ENCODE data around the gene PPDPF. TPM values are rescaled to one million over a fixed set of nuclear protein-coding genes. Genes with fewer than 3 reads are reported as not detected.

PPDPF gene
- total RNA-seq, 1 experiment from 2014 or later = 634 TPM

DNA sequence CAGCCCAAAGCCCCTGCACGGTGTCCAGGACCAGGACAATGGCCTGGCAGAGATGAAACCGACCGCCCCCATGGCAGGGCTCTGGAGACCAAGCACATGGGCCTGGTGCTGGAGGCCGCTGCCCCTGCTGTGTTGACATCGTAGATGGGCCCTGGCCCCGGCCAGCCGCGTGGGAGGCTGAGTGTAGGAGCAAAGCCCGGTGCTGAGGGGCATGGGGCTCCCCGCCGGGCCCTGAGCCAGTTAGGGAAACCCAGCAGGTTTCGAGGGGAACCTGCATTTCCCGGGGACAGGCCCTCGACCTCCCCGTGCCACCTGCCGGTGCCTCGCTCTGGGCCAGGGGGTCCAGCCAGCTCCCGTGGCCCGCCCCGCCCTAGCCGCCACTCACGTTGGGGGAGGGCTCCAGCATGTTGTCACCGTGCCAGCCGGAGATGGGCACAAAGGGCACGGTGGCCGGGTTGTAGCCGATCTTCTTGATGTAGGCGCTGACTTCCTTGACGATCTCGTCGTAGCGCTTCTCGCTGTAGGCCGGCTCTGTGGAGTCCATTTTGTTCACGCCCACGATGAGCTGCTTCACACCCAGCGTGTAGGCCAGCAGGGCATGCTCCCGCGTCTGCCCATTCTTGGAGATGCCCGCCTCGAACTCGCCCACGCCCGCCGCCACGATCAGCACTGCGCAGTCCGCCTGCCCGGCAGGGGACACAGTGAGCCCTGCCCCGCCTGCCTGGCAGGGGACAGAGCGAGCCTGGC, 26.0 kb upstream of the PPDPF start:
- H3K27me3 ChIP-seq (replicated peaks; ENCODE audit: control insufficient read depth, insufficient read depth, low read length) = no peaks in the 10 kb centered on the region
- ChIA-PET POLR2A (no interaction called here), CTCF (interaction anchor here (0.6 to 1.2 kb wide), 3 partner anchors 8 to 44 kb away, joined by 3 to 7 read pairs (median 4); no protein-coding TSS in a partner anchor)
- peak in 1 of 2 experiments; percentile 50 for DNase-seq
- Mint-ChIP-seq H3K4me3 (ENCODE audit: unreplicated experiment) (no peak overlapping the region), H3K9me3 (ENCODE audit: unreplicated experiment) (peaks cover 20% of the 10 kb centered on the region), H3K4me1 (ENCODE audit: low read depth, unreplicated experiment) (no peaks in the 10 kb centered on the region), H3K27ac (ENCODE audit: unreplicated experiment) (no peak overlapping the region), H3K36me3 (ENCODE audit: insufficient read depth, unreplicated experiment) (no peaks in the 10 kb centered on the region), H3K27me3 (ENCODE audit: insufficient read depth, unreplicated experiment) (no peaks in the 10 kb centered on the region)
- H3K4me3 ChIP-seq (ENCODE audit: low read depth, low read length) = no peak overlapping the region
- no peaks in the 10 kb centered on the region for H3K36me3 ChIP-seq (ENCODE audit: control insufficient read depth, insufficient read depth, low read length)
- no TSS peak for BruUV-seq (replicated peaks)
- intact Hi-C loops (cut with micrococcal nuclease; ENCODE audit: unreplicated experiment) = no loop called here
- H3K9me3 ChIP-seq = no peaks in the 10 kb centered on the region
- TF ChIP-seq, protein P1, sequence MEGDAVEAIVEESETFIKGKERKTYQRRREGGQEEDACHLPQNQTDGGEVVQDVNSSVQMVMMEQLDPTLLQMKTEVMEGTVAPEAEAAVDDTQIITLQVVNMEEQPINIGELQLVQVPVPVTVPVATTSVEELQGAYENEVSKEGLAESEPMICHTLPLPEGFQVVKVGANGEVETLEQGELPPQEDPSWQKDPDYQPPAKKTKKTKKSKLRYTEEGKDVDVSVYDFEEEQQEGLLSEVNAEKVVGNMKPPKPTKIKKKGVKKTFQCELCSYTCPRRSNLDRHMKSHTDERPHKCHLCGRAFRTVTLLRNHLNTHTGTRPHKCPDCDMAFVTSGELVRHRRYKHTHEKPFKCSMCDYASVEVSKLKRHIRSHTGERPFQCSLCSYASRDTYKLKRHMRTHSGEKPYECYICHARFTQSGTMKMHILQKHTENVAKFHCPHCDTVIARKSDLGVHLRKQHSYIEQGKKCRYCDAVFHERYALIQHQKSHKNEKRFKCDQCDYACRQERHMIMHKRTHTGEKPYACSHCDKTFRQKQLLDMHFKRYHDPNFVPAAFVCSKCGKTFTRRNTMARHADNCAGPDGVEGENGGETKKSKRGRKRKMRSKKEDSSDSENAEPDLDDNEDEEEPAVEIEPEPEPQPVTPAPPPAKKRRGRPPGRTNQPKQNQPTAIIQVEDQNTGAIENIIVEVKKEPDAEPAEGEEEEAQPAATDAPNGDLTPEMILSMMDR (IDR thresholded peaks at IDR 0.05; ENCODE audit: insufficient read depth in 1 of 2, low read depth in 1 of 2, low read length in 1 of 2, severe bottlenecking in 1 of 2, unreplicated experiment in 1 of 2) = no peak
- peaks cover 6% of the 10 kb centered on the region; the same call in 1 of the 2 replicates for H3K4me1 ChIP-seq

DNA sequence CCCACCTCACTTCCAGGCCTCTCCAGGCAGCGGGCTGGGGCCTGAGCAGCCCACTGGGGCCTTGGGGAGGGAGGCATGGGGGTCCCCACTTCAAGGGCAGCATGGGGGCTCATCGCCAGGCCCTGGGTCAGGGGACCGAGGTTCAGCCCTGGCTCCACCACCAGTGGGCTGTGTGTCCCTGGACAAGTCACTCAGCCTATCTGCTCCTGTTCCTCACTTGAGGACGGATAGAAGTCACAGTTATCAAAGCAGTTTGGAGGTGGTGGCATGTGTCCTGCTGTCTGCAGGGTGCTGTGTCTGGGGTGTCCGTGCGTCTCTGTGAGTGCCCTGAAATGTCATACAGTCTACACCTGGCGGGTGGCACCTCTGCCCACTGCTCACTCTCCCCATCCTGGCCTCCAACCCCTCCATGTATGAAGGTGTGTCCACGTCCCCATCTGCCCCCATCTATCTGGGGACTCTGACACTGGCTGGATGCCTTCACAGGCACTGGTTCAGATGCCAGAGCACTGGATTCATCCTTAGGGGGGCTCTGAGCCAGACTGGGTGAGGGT, 25.3 kb upstream of the PPDPF start:
- Mint-ChIP-seq H3K27me3 (ENCODE audit: insufficient read depth, unreplicated experiment) (no peaks in the 10 kb centered on the region), H3K4me3 (ENCODE audit: unreplicated experiment) (no peak overlapping the region), H3K27ac (ENCODE audit: unreplicated experiment) (no peak overlapping the region), H3K4me1 (ENCODE audit: low read depth, unreplicated experiment) (no peaks in the 10 kb centered on the region), H3K9me3 (ENCODE audit: unreplicated experiment) (peaks cover 20% of the 10 kb centered on the region), H3K36me3 (ENCODE audit: insufficient read depth, unreplicated experiment) (no peaks in the 10 kb centered on the region)
- TF ChIP-seq, protein P1 (IDR thresholded peaks at IDR 0.05; ENCODE audit: insufficient read depth in 1 of 2, low read depth in 1 of 2, low read length in 1 of 2, severe bottlenecking in 1 of 2, unreplicated experiment in 1 of 2) = no peak
- H3K4me1 ChIP-seq = peaks cover 6% of the 10 kb centered on the region; the same call in 1 of the 2 replicates
- no peak for DNase-seq
- ChIA-PET POLR2A (no interaction called here), CTCF (interaction anchor here (0.6 to 2.9 kb wide), 4 partner anchors 8 to 26 kb away, joined by 3 to 15 read pairs (median 8); partner anchors contain the start of gene PPDPF)
- no peak overlapping the region for H3K4me3 ChIP-seq (ENCODE audit: low read depth, low read length)
- no peaks in the 10 kb centered on the region for H3K36me3 ChIP-seq (ENCODE audit: control insufficient read depth, insufficient read depth, low read length)
- no peaks in the 10 kb centered on the region for H3K9me3 ChIP-seq
- intact Hi-C loops (cut with micrococcal nuclease; ENCODE audit: unreplicated experiment) = no loop called here
- H3K27me3 ChIP-seq (replicated peaks; ENCODE audit: control insufficient read depth, insufficient read depth, low read length) = no peaks in the 10 kb centered on the region
- BruUV-seq (replicated peaks) = no TSS peak

DNA sequence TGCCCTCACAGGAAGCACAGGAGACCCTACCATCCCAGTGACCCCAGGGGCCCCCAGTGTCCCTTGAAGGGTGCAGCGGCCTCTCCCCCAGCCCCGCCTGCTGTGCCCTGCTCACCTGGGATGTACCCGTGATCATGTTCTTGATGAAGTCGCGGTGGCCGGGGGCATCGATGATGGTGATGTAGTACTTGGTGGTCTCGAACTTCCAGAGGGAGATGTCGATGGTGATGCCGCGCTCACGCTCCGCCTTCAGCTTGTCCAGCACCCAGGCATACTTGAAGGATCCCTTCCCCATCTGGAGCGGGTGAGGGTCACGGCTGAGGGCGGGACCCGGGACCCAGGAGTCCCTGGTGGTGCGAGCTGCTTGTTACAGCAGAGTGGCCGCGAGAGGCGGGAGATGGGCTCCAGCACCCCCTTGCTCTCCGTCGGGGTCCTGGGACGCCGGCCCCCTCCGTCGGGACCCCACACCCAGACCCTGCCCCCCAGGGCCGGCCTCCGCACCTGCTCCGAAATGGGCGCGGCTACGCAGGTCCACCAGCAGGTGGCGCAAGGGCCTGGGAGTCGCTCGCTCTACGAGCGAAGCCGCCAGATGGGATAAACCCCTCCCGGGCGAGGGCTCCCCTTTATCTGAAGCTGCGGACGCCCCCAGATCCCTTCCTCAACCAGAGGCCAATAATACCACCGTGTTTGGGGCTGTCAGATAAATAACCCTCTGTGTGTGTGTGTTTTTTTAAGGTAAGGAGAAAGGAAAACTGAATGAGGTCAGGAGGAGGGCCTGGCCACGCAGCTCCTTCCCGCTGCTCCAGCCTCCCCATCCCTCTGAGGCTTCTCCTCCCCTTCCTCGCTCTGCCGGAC, 24.6 kb upstream of the PPDPF start:
- no peaks in the 10 kb centered on the region for H3K9me3 ChIP-seq
- Mint-ChIP-seq H3K36me3 (ENCODE audit: insufficient read depth, unreplicated experiment) (no peaks in the 10 kb centered on the region), H3K4me3 (ENCODE audit: unreplicated experiment) (no peak overlapping the region), H3K27me3 (ENCODE audit: insufficient read depth, unreplicated experiment) (no peaks in the 10 kb centered on the region), H3K9me3 (ENCODE audit: unreplicated experiment) (peaks cover 20% of the 10 kb centered on the region), H3K27ac (ENCODE audit: unreplicated experiment) (no peak overlapping the region), H3K4me1 (ENCODE audit: low read depth, unreplicated experiment) (no peaks in the 10 kb centered on the region)
- peaks cover 6% of the 10 kb centered on the region; the same call in 1 of the 2 replicates for H3K4me1 ChIP-seq
- peak; percentile 74 to 84 for DNase-seq
- POLR2A ChIA-PET = interaction anchor here (1.0 kb wide), 1 partner anchor 25 kb away, joined by 4 read pairs; no protein-coding TSS in a partner anchor
- H3K36me3 ChIP-seq (ENCODE audit: control insufficient read depth, insufficient read depth, low read length) = no peaks in the 10 kb centered on the region
- CTCF ChIA-PET = interaction anchor here (0.6 to 2.9 kb wide), 13 partner anchors 12 to 938 kb away, joined by 3 to 15 read pairs (median 3); partner anchors contain the start of gene PPDPF
- intact Hi-C loops (cut with micrococcal nuclease; ENCODE audit: unreplicated experiment) = loop anchor here (1.0 kb wide), 1 partner anchor 24 kb away; the partner anchor contains the start of gene PPDPF
- no TSS peak for BruUV-seq (replicated peaks)
- no peaks in the 10 kb centered on the region for H3K27me3 ChIP-seq (replicated peaks; ENCODE audit: control insufficient read depth, insufficient read depth, low read length)
- H3K4me3 ChIP-seq (ENCODE audit: low read depth, low read length) = no peak overlapping the region
- TF ChIP-seq, protein P1 (IDR thresholded peaks at IDR 0.05; ENCODE audit: insufficient read depth in 1 of 2, low read depth in 1 of 2, low read length in 1 of 2, severe bottlenecking in 1 of 2, unreplicated experiment in 1 of 2) = peak; percentile 98
